ENCODE data around the gene TRIM46. TPM values are rescaled to one million over a fixed set of nuclear protein-coding genes. Genes with fewer than 3 reads are reported as not detected.

TRIM46 gene
- total RNA-seq, 1 experiment from 2014 or later: 18.4 TPM

DNA sequence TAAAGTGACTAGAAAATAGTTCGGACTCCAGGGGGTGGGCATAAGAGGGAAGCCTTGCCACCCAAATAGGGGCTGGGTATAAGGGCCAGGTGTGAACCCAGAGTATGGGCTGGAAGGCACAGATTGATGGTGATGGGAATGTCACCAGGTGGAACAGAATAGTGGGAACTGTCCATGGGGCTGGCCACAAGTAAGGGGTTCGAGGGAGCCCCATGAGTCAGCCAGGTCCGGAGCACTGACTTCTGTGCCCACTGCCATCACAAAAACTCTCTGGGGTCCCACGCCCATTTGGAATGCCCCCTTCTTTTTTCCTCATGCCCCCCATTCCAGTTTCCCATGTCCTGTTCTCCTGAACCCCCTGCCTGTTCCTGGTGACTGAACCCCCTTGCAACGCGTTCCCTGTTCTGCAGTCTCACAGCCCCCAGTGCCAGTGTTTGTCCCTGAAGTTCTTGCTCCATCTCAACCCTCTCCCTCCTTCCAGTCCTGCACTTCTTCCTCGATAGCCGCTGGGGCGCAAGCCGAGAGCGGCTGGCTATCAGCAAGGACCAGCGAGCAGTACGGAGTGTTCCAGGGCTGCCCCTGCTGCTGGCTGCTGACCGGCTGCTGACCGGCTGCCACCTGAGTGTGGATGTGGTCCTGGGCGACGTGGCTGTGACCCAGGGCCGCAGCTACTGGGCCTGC, 7.9 kb downstream of the TRIM46 start:
- Mint-ChIP-seq H3K9me3 (no peaks in the 10 kb centered on the region), H3K36me3 (ENCODE audit: insufficient read depth in 1 of 3, low read depth in 3 of 3) (peaks cover 38 to 69% (median 58%) of the 10 kb centered on the region in 3 experiments), H3K4me3 (no peak overlapping the region; a peak in 1 of 5 replicates), H3K27me3 (ENCODE audit: low read depth) (no peaks in the 10 kb centered on the region; the same call in 1 of the 2 replicates), H3K4me1 (peaks cover 9 to 18% of the 10 kb centered on the region in 2 experiments), H3K27ac (no peak overlapping the region; a peak in 1 of 7 replicates)
- Histone ChIP-seq H3K27me3 (ENCODE audit: insufficient read depth, low read length) (no peaks in the 10 kb centered on the region), H3K27ac (ENCODE audit: insufficient read length, low read depth, low read length) (no peak overlapping the region), H2BK15ac (ENCODE audit: low read depth, low read length) (no peak overlapping the region), H3K4me2 (ENCODE audit: insufficient read depth, insufficient read length, low read length) (no peak overlapping the region), H2BK12ac (ENCODE audit: insufficient read length, low read depth, low read length) (no peak overlapping the region), H3K14ac (ENCODE audit: insufficient read depth, low read length) (no peak overlapping the region), H3T11ph (ENCODE audit: low read length) (no peak overlapping the region), H4K91ac (ENCODE audit: insufficient read length, low read depth, low read length) (no peak overlapping the region), H4K20me1 (ENCODE audit: control insufficient read depth, insufficient read depth, insufficient read length) (no peaks in the 10 kb centered on the region), H4K8ac (replicated peaks; ENCODE audit: insufficient read length, low read depth, low read length) (no peak overlapping the region), H3K56ac (ENCODE audit: insufficient read length, low read depth, low read length) (no peak overlapping the region), H2BK20ac (ENCODE audit: low read depth, low read length, poor library complexity, severe bottlenecking) (no peak overlapping the region), H3K23ac (ENCODE audit: insufficient read length, low read depth, low read length) (no peak overlapping the region), H4K5ac (ENCODE audit: insufficient read length, low read depth, low read length) (no peak overlapping the region), H3K18ac (ENCODE audit: insufficient read length, low read depth, low read length) (no peak overlapping the region), H2BK5ac (ENCODE audit: insufficient read length, low read length) (no peak overlapping the region), H3K9me3 (ENCODE audit: control insufficient read depth, low read depth, low read length) (no peaks in the 10 kb centered on the region), H3K9ac (ENCODE audit: extremely low read depth, insufficient read length, low read length) (no peak overlapping the region), H2BK120ac (ENCODE audit: low read depth, low read length, poor library complexity, severe bottlenecking) (no peak overlapping the region), H3K79me2 (ENCODE audit: insufficient read depth, low read length) (no peaks in the 10 kb centered on the region), H3K23me2 (ENCODE audit: insufficient read length, low read depth, low read length, poor library complexity, severe bottlenecking) (no peaks in the 10 kb centered on the region), H2AK5ac (ENCODE audit: insufficient read length, low read length) (no peak overlapping the region), H3K4me1 (ENCODE audit: insufficient read depth, low read length) (peaks cover under 1% of the 10 kb centered on the region), H2AFZ (ENCODE audit: low read length) (no peak overlapping the region), H3K4ac (ENCODE audit: low read depth, low read length) (no peak overlapping the region), H3K79me1 (ENCODE audit: insufficient read depth, low read depth, low read length, poor library complexity, severe bottlenecking) (no peaks in the 10 kb centered on the region)
- TF ChIP-seq CTCF (conservative IDR thresholded peaks at IDR 0.05): no peak
- no CpG with 5 or more reads among the region's 18 CpGs for WGBS (ENCODE audit: extremely low coverage, insufficient read length, low lambda C conversion rate)
- DNase-seq: no peak

All from H9 (cell line).